GM10266 (cell line): ENCODE results near the gene KNDC1.

Experiments used
- DNase-seq: peaks from one replicate; pipeline ENCODE4 v3.0.0; 2012; ENCODE audit errors: extremely low spot score
- CTCF ChIP-seq: IDR thresholded peaks from 2 replicates; pipeline ENCODE4 v1.5.1; 2012; ENCODE audit warnings: mild to moderate bottlenecking, low read depth; ENCODE audit not compliant: control insufficient read depth, insufficient read depth; ENCODE audit errors: missing control alignments

KNDC1 gene

GRCh38 chr10:133247681-133248333 is 87.8 kb downstream of the KNDC1 start:
- no peak for TF ChIP-seq CTCF
- DNase-seq = no peak

DNA sequence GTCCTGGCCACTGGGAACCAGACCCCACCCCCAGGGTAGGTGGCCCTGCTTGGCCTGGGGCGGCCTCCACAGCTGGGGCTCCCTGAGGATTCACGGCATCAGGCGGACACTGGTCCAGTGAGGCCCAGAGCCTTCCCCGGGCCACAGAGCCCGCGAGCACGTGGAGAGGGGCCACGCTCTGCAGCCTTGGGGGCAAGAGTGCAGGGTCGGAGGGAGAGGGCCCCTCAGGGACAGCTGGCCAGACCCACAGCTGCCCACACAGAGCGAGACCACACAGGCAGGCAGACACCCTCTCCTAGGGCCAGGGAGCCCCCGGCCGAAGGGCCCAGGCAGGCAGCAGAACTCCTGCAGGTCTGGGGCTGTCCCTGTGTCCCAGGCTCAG is 88.3 kb downstream of the KNDC1 start:
- no peak for TF ChIP-seq CTCF
- no peak for DNase-seq

GRCh38 chr10:133249094-133249780 is 89.2 kb downstream of the KNDC1 start:
- DNase-seq = no peak
- no peak for TF ChIP-seq CTCF

DNA sequence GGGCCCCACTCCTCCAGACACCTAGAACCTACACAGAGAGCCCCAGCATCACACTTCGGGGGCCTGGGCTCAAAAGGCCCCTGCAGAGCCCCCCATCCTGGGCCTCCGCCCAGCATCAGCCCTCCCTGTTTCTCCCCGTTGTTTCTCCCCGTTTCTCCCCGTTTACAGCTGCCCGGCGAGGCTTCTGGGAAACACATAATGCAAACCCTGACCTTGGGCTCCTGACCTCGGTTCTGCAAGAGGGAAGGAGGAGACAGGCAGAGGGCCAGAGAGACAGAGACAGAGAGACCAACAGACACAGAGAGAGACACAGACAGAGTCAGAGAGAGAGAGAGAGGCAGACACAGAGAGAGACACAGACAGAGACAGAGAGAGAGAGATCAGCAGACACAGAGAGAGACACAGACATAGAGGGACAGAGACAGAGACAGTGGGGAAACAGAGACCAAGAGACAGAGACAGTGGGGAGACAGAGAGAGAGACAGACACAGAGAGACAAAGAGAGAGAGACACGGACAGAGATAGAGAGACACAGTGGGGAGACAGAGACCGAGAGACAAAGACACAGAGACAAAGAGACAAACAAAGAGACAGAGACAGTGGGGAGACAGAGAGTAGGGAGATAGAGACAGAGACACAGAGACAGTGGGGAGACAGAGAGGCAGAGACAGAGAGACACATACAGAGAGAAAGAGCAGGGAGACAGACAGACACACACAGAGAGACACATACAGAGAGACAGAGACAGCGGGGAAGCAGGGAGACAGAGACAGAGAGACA is 90.1 kb downstream of the KNDC1 start:
- no peak for DNase-seq
- no peak for TF ChIP-seq CTCF

DNA sequence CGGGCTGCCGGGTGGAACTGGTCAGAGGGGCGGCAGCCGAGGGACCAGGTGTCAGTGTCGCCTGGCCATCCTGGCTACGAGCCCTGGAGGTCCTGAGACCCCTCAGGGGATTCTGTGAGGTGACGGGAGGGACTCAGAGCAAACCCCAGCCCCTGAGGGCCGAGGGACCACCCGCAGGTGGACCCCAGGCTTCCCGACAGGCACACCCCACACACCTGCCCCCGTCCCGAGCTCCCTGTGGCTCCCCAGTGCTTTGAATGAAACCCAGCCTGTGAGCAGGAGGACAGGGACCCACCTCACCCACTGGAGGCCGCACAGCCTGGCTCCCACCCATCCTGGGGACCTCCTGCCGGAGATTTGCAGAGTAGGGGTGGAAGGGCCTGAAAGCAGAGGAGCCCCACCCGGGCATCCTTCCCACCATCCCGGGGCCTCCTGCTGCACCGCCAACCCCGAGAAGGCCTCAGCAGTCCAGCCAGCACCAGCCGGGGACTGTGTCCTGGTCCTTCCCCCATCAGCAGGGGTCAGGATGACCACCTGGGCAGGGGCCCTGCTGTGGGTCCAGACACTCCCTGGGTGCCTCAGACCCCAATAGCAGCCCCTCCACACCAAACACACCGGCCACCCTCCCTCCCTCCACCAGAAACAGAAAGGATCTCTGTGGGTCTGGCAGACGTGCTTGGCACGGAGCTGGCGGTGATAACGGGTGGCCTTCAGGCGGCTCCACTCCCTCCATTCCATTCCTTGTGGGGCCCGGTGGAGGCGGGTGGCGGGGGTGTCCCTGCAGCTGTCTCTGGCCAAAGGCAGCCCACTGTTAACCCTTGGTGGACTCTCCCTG is 91.6 kb downstream of the KNDC1 start:
- no peak for TF ChIP-seq CTCF
- no peak for DNase-seq

DNA sequence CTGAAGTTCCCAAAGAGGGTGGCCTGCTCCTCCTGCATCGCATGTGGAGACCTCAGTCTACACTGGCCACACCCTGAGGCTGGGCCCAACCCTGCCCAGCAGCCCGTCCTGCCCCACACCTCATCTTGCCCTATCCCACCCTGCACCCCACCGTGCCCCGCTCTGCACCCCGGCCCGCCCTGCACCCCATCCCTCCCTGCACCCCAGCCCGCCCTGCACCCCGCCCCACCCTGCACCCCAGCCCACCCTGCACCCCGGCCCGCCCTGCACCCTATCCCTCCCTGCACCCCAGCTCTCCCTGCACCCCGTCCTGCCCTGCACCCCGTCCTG is 92.2 kb downstream of the KNDC1 start:
- no peak for DNase-seq
- no peak for TF ChIP-seq CTCF
